HG02885 (cell line): ENCODE measurements around the gene EMP2.

Experiments used
- ATAC-seq: cut with Tn5 transposase; IDR thresholded peaks from one replicate; pipeline ENCODE4 v1.9.1; 2021; ENCODE audit warnings: mild to moderate bottlenecking; ENCODE audit not compliant: unreplicated experiment, poor library complexity

The EMP2 gene

GRCh38 chr16:10497132-10498101 lies 83.0 kb downstream of the EMP2 start:
- no peak for ATAC-seq

DNA sequence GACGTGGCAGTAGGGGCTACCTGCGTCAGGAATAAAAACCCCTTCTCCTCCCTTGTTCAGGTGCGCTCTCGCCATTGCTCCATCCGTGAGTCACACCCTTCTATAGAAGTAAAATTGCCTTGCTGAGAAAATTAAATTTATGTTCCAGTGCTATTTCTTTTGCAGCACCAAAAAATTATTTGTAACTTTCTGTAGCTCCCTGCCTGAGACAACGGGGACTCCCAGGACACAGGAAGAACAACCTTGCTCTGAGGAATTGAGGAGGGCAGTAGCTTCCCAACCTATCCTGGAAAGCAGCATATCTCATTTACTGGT lies 85.4 kb downstream of the EMP2 start:
- ATAC-seq = no peak

- ATAC-seq = no peak
Observed at GRCh38 chr16:10494343-10495030, 85.9 kb downstream of the EMP2 start.

DNA sequence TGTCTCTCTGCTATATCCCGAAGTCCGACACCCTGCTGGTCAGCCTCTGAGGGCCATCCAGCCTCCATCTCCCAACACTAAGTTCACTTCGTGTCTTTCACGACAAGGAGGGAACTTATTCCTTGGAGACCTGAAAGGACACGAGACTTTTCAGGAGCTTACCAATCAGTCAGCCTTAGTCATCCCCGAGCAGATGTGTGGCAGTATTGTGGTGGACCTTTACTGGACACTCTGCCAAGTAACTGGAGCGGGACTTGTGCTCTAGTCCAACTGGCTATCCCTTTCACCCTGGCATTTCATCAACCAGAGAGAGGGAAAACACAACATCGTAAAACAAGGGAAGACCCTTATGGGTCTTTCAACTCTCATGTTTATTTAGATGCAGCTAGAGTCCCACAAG lies 87.1 kb downstream of the EMP2 start:
- ATAC-seq = no peak

GRCh38 chr16:10490141-10490540 lies 90.3 kb downstream of the EMP2 start:
- no peak for ATAC-seq

DNA sequence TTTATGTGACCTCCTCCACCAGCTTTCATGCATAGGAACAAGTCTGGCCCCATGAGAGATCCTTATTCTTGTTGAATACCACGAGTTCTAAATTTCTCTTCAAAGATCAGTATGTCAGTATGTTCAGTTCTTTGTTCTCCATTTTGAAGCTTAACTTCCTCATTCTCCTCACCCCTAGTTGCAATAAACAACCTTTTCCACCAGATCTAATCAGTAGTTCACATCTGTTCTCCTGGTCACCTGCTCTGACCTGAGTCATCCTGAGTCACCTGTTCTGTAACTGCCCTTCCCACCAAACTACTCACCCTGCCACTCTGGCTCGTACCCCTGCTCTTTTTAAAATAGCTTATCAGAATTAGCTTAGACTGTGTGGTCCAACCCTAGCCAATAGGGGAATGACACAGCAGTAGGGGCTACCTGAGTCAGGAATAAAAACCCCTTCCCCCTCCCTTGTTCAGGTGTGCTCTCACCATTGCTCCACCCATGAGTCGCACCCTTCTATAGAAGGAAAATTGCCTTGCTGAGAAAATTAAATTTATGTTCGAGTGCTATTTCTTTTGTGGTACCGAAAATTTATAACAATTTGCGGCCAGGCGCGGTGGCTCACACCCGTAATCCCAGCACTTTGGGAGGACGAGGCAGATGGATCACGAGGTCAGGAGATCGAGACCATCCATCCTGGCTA lies 94.6 kb downstream of the EMP2 start:
- no peak for ATAC-seq

GRCh38 chr16:10485159-10485558 lies 95.2 kb downstream of the EMP2 start:
- ATAC-seq = no peak

DNA sequence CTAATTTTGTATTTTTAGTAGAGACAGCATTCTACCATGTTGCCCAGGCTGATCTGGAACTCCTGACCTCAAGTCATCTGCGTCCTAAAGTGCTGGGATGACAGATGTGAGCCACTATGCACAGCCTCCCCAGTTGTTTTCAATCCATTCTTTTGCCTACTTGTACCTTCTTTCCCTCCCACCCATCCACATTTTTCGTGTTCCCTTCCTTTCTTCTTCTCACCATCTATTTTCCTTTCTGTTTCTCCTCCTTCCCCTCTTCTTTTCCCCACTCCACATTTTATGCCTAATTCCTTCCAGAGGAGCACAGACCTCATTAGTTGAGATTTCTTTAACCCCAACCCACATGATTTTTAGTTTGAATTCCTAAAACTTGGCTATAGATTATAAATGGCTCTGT lies 100.2 kb downstream of the EMP2 start:
- ATAC-seq = no peak
